Putamen (tissue), 1 donor: ENCODE measurements around the gene ORMDL3.
"Not testable (repeated sequence)": the region's sequence is repeated elsewhere in the genome, so short reads cannot be mapped to it uniquely, and the experiment has no call there.

ENCODE experiments used
- DNase-seq: peaks from one replicate; pipeline ENCODE4 v3.0.0-alpha.2; 2016; ENCODE audit warnings: low spot score

ORMDL3 gene

GRCh38 chr17:39923836-39924690 is 3.3 kb downstream of the ORMDL3 start:
- no peak for DNase-seq

DNA sequence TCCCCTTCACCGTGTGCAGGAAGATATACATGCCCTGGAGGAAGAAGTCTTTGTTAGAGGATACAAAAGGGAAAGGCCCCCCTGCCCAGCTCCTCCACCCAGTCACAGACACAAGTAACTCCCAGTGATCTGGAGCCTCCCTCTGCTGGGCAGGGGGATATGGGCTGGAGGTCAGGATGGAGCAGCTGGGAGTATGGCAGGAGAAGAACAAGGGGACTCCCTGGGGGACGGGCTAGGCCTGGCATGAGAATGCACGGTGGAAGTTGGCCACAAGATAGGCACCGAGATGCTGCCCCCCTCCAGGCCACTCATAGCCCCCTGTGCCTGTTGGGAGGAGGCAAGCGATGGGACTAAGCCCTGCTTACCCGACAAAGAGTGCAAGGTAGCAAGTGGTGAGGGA is 4.2 kb downstream of the ORMDL3 start:
- DNase-seq: no peak

DNA sequence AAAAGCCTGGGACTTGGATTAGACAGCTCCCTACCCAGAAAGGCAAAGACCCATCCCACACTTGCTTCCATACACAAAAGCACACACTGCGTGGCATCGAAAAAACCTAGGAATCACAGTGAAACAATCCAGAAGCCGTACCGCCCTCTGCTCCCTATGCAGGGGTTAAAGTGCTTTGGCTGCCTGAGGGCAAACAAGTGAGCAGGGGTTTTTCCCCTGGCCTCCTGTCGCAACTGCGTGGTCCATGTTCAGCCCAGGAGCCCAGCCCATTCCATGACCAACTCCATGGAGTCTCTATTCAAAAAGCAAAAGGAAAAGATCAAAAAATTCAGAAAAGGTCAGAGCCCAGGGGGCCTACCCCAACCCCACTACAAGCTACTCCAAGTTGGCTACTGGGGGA is 5.4 kb downstream of the ORMDL3 start:
- DNase-seq: no peak

DNA sequence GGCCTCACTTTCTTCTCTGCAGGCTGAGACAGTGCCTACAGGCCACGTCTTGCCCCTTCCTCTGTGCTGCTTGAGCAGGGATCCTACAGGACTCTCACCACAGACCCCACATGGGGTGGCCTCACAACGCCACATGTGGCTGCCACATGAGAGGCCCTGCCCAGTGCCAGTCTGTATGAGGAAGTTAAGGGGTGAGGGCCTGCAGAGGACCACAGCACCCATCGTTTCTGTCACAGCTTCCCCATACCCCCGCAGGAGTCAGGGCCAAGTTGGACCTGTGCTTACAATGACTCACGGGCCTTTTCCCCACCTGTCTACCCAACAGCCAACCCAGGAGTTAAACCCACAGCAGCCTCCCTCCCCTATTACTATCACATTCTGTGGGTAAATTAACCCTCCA is 6.1 kb downstream of the ORMDL3 start:
- no peak for DNase-seq

- DNase-seq: no peak
Observed at GRCh38 chr17:39920218-39921210, 6.9 kb downstream of the ORMDL3 start.

DNA sequence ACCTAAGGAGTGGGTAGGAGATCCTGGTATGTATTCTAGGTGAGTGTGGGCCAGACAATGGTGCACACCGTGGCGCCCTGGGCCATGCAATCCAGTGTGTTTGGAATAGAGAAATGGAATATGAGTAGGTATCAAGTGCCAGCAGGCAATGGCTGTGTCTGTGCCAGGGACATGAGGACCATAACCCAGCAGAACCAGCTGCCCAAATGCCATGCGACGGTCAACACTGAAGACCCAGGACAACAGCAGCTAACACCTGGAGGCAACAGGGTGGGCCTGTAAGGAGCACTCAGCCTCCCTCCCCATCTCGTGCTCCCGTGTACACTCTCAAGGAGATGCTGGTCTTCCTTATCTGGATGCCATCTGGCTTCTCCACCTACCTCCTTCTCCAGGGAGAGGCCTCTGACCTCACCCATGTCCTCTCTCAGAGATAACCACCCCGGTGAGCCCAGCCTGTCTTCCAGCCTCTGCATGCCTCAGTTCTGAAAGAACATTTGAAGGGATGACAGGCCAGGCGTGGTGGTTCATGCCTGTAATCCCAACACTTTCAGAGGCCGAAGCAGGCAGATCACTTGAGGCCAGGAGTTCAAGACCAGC is 8.2 kb downstream of the ORMDL3 start:
- DNase-seq: no peak

- no peak for DNase-seq
Observed at GRCh38 chr17:39916918-39917317, 10.5 kb downstream of the ORMDL3 start.

DNA sequence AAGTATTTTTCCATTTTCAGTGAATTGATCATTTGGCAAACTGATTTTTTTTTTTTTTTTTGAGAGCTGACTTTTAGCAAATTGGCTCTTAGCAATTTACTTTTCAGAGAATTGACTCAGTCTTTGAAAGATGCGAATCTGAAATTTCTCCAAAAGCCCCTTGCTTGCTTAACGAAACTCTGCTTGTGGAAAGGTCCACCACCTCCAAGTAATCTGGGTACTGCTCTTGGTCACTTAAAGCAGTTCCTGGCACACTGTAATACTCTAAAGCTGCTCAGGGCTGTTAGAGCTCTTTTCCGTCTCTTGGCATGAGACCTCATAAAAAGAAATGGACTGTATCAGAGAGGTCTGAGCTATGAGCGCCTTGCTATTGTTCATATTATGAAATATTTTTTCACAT is 11.8 kb downstream of the ORMDL3 start:
- DNase-seq: no peak

- no peak for DNase-seq
Observed at GRCh38 chr17:39913989-39914388, 13.4 kb downstream of the ORMDL3 start.

DNA sequence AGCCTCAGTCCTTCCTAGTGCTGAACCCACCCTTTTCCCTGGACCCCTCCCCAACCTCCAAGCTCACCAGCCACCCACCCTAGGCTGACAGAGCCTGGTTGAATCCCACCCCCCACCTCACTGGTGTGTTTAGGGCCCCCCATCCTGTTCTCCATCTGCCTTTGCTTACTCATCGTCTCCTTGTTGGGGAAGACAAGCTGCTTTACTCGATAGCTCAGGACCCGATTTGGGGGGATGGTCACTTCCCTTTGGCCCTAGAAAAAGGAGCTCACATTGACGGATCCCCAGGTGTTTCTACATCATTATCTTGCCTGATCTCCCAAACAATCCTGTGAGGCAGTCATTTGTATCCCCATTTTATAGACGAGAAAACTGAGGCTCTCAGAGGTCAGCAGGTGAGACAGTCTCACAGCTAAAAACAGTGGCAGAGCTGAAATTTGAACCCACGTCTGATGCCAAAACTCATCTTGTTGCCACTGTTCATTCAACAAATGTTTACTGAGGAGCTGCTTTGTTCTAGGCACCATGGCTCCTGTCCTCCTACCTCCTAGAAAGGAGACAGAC is 18.5 kb downstream of the ORMDL3 start:
- DNase-seq: no peak

DNA sequence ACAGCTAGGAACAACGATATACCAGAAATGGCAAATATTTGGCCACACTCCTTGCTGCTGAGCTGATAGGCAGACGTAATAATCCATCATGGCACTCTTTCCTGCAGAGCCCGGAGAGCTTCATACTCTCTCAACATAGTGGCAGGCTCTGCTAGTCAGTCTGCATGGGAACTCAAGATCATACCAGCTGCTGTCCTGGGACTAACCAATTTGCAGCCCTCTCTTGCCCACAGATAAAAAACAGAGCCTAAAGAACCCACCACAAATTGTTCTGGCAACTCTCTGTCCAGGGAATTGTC is 22.5 kb downstream of the ORMDL3 start:
- DNase-seq: no peak

GRCh38 chr17:39903158-39903884 is 24.1 kb downstream of the ORMDL3 start:
- DNase-seq: no peak

DNA sequence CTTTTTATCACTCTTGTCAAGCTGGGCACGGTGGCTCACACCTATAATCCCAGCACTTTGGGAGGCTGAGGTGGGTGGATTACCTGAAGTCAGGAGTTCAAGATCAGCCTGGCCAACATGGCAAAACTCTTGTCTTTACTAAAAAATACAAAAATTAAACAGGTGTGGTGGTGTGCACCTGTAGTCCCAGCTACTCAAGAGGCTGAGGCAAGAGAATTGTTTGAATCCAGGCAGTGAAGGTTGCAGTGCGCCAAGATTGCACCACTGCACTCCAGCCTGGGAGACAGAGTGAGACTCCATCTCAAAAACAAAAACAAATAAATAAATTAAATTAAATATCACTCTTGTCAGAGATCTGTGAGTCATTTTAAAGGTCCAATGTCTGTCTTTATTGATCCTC is 25.4 kb downstream of the ORMDL3 start:
- DNase-seq: not testable (repeated sequence)

GRCh38 chr17:39899215-39899614 is 28.2 kb downstream of the ORMDL3 start:
- DNase-seq: no peak

GRCh38 chr17:39898088-39898487 is 29.3 kb downstream of the ORMDL3 start:
- DNase-seq: no peak

DNA sequence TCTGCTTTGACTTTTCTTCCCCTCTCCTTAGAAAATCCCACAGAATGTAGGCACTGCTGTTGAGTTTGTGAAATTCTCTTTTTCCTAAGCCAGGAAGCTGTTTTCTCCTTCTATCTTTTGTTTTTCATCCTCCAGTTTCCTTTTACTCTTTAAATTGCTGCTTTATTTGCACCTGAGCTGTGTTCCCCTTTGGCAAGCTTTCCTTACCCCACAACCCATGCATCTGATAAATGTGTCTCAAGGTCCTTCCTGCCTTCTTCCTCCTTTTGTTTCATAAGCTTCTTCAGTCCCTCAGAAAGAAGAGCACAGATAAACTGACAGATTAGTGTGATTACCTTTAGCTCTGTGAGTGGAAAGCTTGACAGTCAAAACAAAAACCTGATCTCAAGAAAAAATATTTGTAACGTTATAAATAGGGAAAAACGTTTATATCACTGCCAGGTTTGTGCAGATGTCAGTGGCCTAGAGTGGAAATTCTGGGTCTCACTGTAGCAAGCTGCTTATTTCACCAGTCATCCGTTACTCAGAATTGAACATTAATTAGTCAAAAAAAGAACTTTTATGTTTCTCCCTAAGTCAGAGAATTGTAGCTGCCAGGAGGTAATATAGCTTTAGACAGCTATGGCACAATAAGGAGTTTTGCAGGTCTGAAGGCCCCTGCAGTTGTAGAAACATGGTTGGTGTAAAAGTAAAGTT is 32.6 kb downstream of the ORMDL3 start:
- DNase-seq: no peak

GRCh38 chr17:39889200-39889599 is 38.2 kb downstream of the ORMDL3 start:
- no peak for DNase-seq

DNA sequence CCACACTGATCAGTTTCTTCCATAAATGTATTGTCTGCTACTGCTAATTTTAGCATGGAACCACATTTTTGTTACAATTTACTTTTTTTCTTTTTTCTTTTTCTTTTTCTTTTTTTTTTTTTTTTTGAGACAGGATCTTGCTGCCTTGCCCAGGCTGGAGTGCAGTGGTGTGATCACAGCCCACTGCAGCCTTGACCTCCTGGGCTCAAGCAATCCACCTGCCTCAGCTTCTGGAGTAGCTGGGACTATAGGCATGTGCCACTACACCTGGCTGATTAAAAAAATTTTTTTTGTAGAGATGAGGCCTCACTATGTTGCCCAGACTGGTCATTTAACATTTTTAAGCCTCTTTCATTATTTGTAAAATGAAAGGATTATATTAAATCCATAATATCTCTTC is 40.3 kb downstream of the ORMDL3 start:
- DNase-seq: no peak

GRCh38 chr17:39886102-39886501 is 41.3 kb downstream of the ORMDL3 start:
- DNase-seq: not testable (repeated sequence)

DNA sequence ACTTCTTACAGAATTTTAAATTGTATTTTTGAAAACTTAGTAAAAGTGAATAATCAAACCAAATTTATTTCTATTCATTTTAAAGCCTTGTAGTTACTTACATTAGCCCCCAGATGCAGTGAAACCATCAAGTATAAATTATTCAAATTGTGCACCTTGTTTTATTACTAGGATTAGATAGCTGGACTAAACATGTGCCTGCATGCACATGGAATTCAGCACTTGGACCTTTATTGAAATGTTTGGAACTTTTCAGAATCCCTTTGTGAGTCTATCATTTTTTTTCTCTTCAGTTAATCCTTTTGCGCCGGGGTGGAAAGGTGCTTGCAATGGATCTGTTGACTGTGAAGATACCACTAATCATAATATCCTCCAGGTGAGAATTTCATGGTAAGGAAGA is 54.6 kb downstream of the ORMDL3 start:
- no peak for DNase-seq

DNA sequence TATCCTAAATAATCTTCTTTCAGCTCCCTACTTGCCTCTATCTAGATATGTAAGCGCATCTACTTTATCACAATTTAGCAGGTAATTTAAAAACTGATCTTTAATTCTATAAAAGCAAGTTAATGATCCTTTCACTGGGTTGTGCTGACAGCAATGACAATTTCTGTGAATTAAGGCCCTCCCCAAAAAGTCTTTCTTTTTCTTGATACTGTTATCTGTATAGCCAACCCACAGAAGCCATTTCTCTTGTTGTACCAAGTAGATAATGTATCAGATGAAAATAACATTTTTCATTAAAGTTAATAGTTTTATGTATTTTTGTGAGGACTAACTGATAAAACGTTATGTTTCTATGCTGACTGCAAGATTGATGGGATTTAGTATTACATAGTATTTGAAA is 55.6 kb downstream of the ORMDL3 start:
- DNase-seq: no peak
